OCI-LY7 (cell line): ENCODE data around the gene RBP7.

Source experiments
- EZH2phosphoT487 ChIP-seq: fragments of 200-600 bp; sonication (generic); IDR thresholded peaks from 2 replicates; pipeline ENCODE4 v1.6.1; 2018; ENCODE audit warnings: low read depth, borderline replicate concordance, mild to moderate bottlenecking, mixed run types, antibody characterized with exemption, low read length, moderate library complexity, mixed read lengths
- TF ChIP-seq, protein P1 (sequence below): fragments of 200-600 bp; sonication (generic); conservative IDR thresholded peaks from 2 replicates; pipeline ENCODE4 v1.5.1; 2014; ENCODE audit warnings: mild to moderate bottlenecking, antibody characterized with exemption, low read length, moderate library complexity, mixed read lengths

GRCh38 chr1:10063878-10064277 is 66.8 kb downstream of the RBP7 start:
- TF ChIP-seq, protein P1, sequence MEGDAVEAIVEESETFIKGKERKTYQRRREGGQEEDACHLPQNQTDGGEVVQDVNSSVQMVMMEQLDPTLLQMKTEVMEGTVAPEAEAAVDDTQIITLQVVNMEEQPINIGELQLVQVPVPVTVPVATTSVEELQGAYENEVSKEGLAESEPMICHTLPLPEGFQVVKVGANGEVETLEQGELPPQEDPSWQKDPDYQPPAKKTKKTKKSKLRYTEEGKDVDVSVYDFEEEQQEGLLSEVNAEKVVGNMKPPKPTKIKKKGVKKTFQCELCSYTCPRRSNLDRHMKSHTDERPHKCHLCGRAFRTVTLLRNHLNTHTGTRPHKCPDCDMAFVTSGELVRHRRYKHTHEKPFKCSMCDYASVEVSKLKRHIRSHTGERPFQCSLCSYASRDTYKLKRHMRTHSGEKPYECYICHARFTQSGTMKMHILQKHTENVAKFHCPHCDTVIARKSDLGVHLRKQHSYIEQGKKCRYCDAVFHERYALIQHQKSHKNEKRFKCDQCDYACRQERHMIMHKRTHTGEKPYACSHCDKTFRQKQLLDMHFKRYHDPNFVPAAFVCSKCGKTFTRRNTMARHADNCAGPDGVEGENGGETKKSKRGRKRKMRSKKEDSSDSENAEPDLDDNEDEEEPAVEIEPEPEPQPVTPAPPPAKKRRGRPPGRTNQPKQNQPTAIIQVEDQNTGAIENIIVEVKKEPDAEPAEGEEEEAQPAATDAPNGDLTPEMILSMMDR: no peak
- TF ChIP-seq EZH2phosphoT487: no peak
